GM06990 (cell line): ENCODE measurements around the gene BAIAP2.

Experiments
- DNase-seq: peaks from one replicate; pipeline ENCODE4 v3.0.0-alpha.2; 2011; ENCODE audit not compliant: insufficient read length; ENCODE audit errors: extremely low read depth
- H3K27me3 ChIP-seq: replicated peaks from 2 replicates; pipeline ENCODE4 v1.6.0; 2011; ENCODE audit warnings: low read length; ENCODE audit not compliant: control insufficient read depth, insufficient read depth
- H3K36me3 ChIP-seq: 2 replicates; pipeline ENCODE4 v1.5.1; 2011; ENCODE audit warnings: low read length; ENCODE audit not compliant: control insufficient read depth, insufficient read depth
- H3K4me3 ChIP-seq: replicated peaks from 2 replicates; pipeline ENCODE4 v1.5.1; 2011; ENCODE audit warnings: low read depth, mild to moderate bottlenecking, control low read depth, low read length
- CTCF ChIP-seq: IDR thresholded peaks from 2 replicates; pipeline ENCODE4 v1.5.1; 2011; ENCODE audit warnings: low read length, control low read depth, mild to moderate bottlenecking, inconsistent platforms; ENCODE audit not compliant: insufficient read depth, poor library complexity, severe bottlenecking

BAIAP2 gene

GRCh38 chr17:81119223-81120148 is 84.5 kb downstream of the BAIAP2 start:
- Histone ChIP-seq H3K4me3 (peak overlapping the region; percentile 43), H3K36me3 (no peaks in the 10 kb centered on the region), H3K27me3 (no peaks in the 10 kb centered on the region; the same call in 1 of the 2 replicates)
- TF ChIP-seq CTCF: no peak
- DNase-seq: peak; percentile 78

GRCh38 chr17:81120149-81120484 is 85.2 kb downstream of the BAIAP2 start:
- H3K36me3 ChIP-seq: no peaks in the 10 kb centered on the region
- no peak for TF ChIP-seq CTCF
- no peak overlapping the region for H3K4me3 ChIP-seq
- H3K27me3 ChIP-seq: no peaks in the 10 kb centered on the region; the same call in 1 of the 2 replicates
- DNase-seq: no peak

- Histone ChIP-seq H3K27me3 (no peaks in the 10 kb centered on the region; the same call in 1 of the 2 replicates), H3K4me3 (no peak overlapping the region), H3K36me3 (no peaks in the 10 kb centered on the region)
- no peak for DNase-seq
- TF ChIP-seq CTCF: no peak
Observed at GRCh38 chr17:81120695-81121621, 86.0 kb downstream of the BAIAP2 start.

GRCh38 chr17:81121841-81122733 is 87.1 kb downstream of the BAIAP2 start:
- Histone ChIP-seq H3K27me3 (no peaks in the 10 kb centered on the region), H3K36me3 (no peaks in the 10 kb centered on the region), H3K4me3 (no peak overlapping the region)
- DNase-seq: no peak
- no peak for TF ChIP-seq CTCF
